ENCODE measurements around the gene CCDC141.
"Not testable (repeated sequence)": the region's sequence is repeated elsewhere in the genome, so short reads cannot be mapped to it uniquely, and the experiment has no call there.

CCDC141 gene

GRCh38 chr2:178990533-178991241, 59.2 kb downstream of the CCDC141 start:
- Histone ChIP-seq H3K36me3 (ENCODE audit: control insufficient read depth in 1 of 2, insufficient read depth in 2 of 2, low read length in 2 of 2) (no peaks in the 10 kb centered on the region), H3K27me3 (ENCODE audit: control insufficient read depth in 1 of 2, insufficient read depth in 2 of 2, low read length in 2 of 2) (no peaks in the 10 kb centered on the region), H3K9ac (ENCODE audit: low read depth in 1 of 2, low read length in 2 of 2) (no peak overlapping the region), H3K4me3 (ENCODE audit: low read depth in 1 of 2, low read length in 2 of 2) (no peak overlapping the region), H3K27ac (ENCODE audit: low read depth, low read length) (no peak overlapping the region), H3K4me1 (ENCODE audit: control insufficient read depth in 1 of 2, insufficient read depth in 2 of 2, low read length in 2 of 2) (no peaks in the 10 kb centered on the region), H3K9me3 (ENCODE audit: control insufficient read depth in 1 of 2, low read length in 2 of 2) (no peaks in the 10 kb centered on the region)

GRCh38 chr2:178989424-178989823, 60.5 kb downstream of the CCDC141 start:
- H3K27me3 ChIP-seq (ENCODE audit: control insufficient read depth in 1 of 2, insufficient read depth in 2 of 2, low read length in 2 of 2); H3K9ac ChIP-seq (ENCODE audit: low read depth in 1 of 2, low read length in 2 of 2); H3K4me3 ChIP-seq (ENCODE audit: low read depth in 1 of 2, low read length in 2 of 2): not testable (repeated sequence)

DNA sequence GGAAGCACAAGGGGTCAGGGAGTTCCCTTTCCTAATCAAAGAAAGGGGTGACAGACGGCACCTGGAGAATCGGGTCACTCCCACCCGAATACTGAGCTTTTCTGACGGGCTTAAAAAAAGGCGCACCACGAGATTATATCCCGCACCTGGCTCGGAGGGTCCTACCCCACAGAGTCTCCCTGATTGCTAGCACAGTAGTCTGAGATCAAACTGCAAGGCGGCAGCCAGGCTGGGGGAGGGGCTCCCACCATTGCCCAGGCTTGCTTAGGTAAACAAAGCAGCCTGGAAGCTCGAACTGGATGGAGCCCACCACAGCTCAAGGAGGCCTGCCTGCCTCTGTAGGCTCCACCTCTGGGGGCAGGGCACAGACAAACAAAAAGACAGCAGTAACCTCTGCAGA, 67.3 kb downstream of the CCDC141 start:
- H3K9me3 ChIP-seq (ENCODE audit: control insufficient read depth in 1 of 2, low read length in 2 of 2); H3K4me1 ChIP-seq (ENCODE audit: control insufficient read depth in 1 of 2, insufficient read depth in 2 of 2, low read length in 2 of 2); H3K27me3 ChIP-seq (ENCODE audit: control insufficient read depth in 1 of 2, insufficient read depth in 2 of 2, low read length in 2 of 2); H3K9ac ChIP-seq (ENCODE audit: low read depth in 1 of 2, low read length in 2 of 2); H3K27ac ChIP-seq (ENCODE audit: low read depth, low read length); H3K4me3 ChIP-seq (ENCODE audit: low read depth in 1 of 2, low read length in 2 of 2); H3K36me3 ChIP-seq (ENCODE audit: control insufficient read depth in 1 of 2, insufficient read depth in 2 of 2, low read length in 2 of 2): not testable (repeated sequence)

More at GRCh38 chr2:178989424-178989823, 60.5 kb downstream of the CCDC141 start:
- not testable (repeated sequence) for H3K4me1 ChIP-seq (ENCODE audit: control insufficient read depth in 1 of 2, insufficient read depth in 2 of 2, low read length in 2 of 2); H3K36me3 ChIP-seq (ENCODE audit: control insufficient read depth in 1 of 2, insufficient read depth in 2 of 2, low read length in 2 of 2); H3K27ac ChIP-seq (ENCODE audit: low read depth, low read length); H3K9me3 ChIP-seq (ENCODE audit: control insufficient read depth in 1 of 2, low read length in 2 of 2)

- H3K27ac ChIP-seq (ENCODE audit: low read depth, low read length), result no peak overlapping the region
- no peaks in the 10 kb centered on the region for H3K4me1 ChIP-seq (ENCODE audit: control insufficient read depth in 1 of 2, insufficient read depth in 2 of 2, low read length in 2 of 2)
- H3K36me3 ChIP-seq (ENCODE audit: control insufficient read depth in 1 of 2, insufficient read depth in 2 of 2, low read length in 2 of 2), result no peaks in the 10 kb centered on the region
- H3K9ac ChIP-seq (ENCODE audit: low read depth in 1 of 2, low read length in 2 of 2), result no peak overlapping the region
- H3K4me3 ChIP-seq (ENCODE audit: low read depth in 1 of 2, low read length in 2 of 2), result no peak overlapping the region
- no peaks in the 10 kb centered on the region for H3K9me3 ChIP-seq (ENCODE audit: control insufficient read depth in 1 of 2, low read length in 2 of 2)
- H3K27me3 ChIP-seq (ENCODE audit: control insufficient read depth in 1 of 2, insufficient read depth in 2 of 2, low read length in 2 of 2), result no peaks in the 10 kb centered on the region
These were observed 69.1 kb downstream of the CCDC141 start for GRCh38 chr2:178980815-178981214.

- H3K27me3 ChIP-seq (ENCODE audit: control insufficient read depth in 1 of 2, insufficient read depth in 2 of 2, low read length in 2 of 2), result no peaks in the 10 kb centered on the region
- H3K4me1 ChIP-seq (ENCODE audit: control insufficient read depth in 1 of 2, insufficient read depth in 2 of 2, low read length in 2 of 2), result no peaks in the 10 kb centered on the region
- no peak overlapping the region for H3K27ac ChIP-seq (ENCODE audit: low read depth, low read length)
- H3K9ac ChIP-seq (ENCODE audit: low read depth in 1 of 2, low read length in 2 of 2), result no peak overlapping the region
- H3K9me3 ChIP-seq (ENCODE audit: control insufficient read depth in 1 of 2, low read length in 2 of 2), result no peaks in the 10 kb centered on the region
- no peaks in the 10 kb centered on the region for H3K36me3 ChIP-seq (ENCODE audit: control insufficient read depth in 1 of 2, insufficient read depth in 2 of 2, low read length in 2 of 2)
- no peak overlapping the region for H3K4me3 ChIP-seq (ENCODE audit: low read depth in 1 of 2, low read length in 2 of 2)
These were observed 71.3 kb downstream of the CCDC141 start for GRCh38 chr2:178978667-178979066.

GRCh38 chr2:178976351-178976750, 73.6 kb downstream of the CCDC141 start:
- Histone ChIP-seq H3K27ac (ENCODE audit: low read depth, low read length) (no peak overlapping the region), H3K27me3 (ENCODE audit: control insufficient read depth in 1 of 2, insufficient read depth in 2 of 2, low read length in 2 of 2) (no peaks in the 10 kb centered on the region), H3K36me3 (ENCODE audit: control insufficient read depth in 1 of 2, insufficient read depth in 2 of 2, low read length in 2 of 2) (no peaks in the 10 kb centered on the region), H3K9ac (ENCODE audit: low read depth in 1 of 2, low read length in 2 of 2) (no peak overlapping the region), H3K4me1 (ENCODE audit: control insufficient read depth in 1 of 2, insufficient read depth in 2 of 2, low read length in 2 of 2) (no peaks in the 10 kb centered on the region), H3K4me3 (ENCODE audit: low read depth in 1 of 2, low read length in 2 of 2) (no peak overlapping the region), H3K9me3 (ENCODE audit: control insufficient read depth in 1 of 2, low read length in 2 of 2) (no peaks in the 10 kb centered on the region)

- H3K27ac ChIP-seq (ENCODE audit: low read depth, low read length), result no peak overlapping the region
These were observed 87.0 kb downstream of the CCDC141 start for GRCh38 chr2:178962805-178963433.

GRCh38 chr2:178962152-178962551, 87.8 kb downstream of the CCDC141 start:
- H3K27me3 ChIP-seq (ENCODE audit: control insufficient read depth in 1 of 2, insufficient read depth in 2 of 2, low read length in 2 of 2), result no peaks in the 10 kb centered on the region
- no peaks in the 10 kb centered on the region for H3K4me1 ChIP-seq (ENCODE audit: control insufficient read depth in 1 of 2, insufficient read depth in 2 of 2, low read length in 2 of 2)

More at GRCh38 chr2:178962805-178963433, 87.0 kb downstream of the CCDC141 start:
- Histone ChIP-seq H3K36me3 (ENCODE audit: control insufficient read depth in 1 of 2, insufficient read depth in 2 of 2, low read length in 2 of 2) (no peaks in the 10 kb centered on the region), H3K9me3 (ENCODE audit: control insufficient read depth in 1 of 2, low read length in 2 of 2) (no peaks in the 10 kb centered on the region), H3K4me3 (ENCODE audit: low read depth in 1 of 2, low read length in 2 of 2) (no peak overlapping the region), H3K27me3 (ENCODE audit: control insufficient read depth in 1 of 2, insufficient read depth in 2 of 2, low read length in 2 of 2) (no peaks in the 10 kb centered on the region), H3K9ac (ENCODE audit: low read depth in 1 of 2, low read length in 2 of 2) (no peak overlapping the region), H3K4me1 (ENCODE audit: control insufficient read depth in 1 of 2, insufficient read depth in 2 of 2, low read length in 2 of 2) (no peaks in the 10 kb centered on the region)

DNA sequence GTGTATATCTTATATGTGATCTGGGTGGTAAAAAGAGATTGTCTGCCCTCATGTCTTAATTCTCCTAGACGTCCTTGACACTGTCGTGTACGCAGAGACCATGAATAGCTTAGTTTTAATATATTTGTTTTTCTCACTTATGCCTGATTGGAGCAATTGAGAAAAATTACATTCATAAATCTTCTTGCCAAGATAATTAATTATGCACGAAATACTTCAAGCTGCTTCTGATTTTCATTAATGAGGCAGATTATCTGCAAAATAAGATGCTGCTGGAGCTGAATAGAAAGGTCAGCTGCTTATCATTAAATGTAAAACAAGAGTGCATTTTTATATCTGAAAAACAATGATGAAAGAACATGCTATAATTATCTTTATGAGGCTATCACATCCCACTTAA, 95.9 kb downstream of the CCDC141 start:
- H3K27me3 ChIP-seq (ENCODE audit: control insufficient read depth in 1 of 2, insufficient read depth in 2 of 2, low read length in 2 of 2), result no peaks in the 10 kb centered on the region
- no peaks in the 10 kb centered on the region for H3K4me1 ChIP-seq (ENCODE audit: control insufficient read depth in 1 of 2, insufficient read depth in 2 of 2, low read length in 2 of 2)
- no peak overlapping the region for H3K9ac ChIP-seq (ENCODE audit: low read depth in 1 of 2, low read length in 2 of 2)
- H3K36me3 ChIP-seq (ENCODE audit: control insufficient read depth in 1 of 2, insufficient read depth in 2 of 2, low read length in 2 of 2), result no peaks in the 10 kb centered on the region
- no peak overlapping the region for H3K4me3 ChIP-seq (ENCODE audit: low read depth in 1 of 2, low read length in 2 of 2)
- H3K27ac ChIP-seq (ENCODE audit: low read depth, low read length), result no peak overlapping the region
- H3K9me3 ChIP-seq (ENCODE audit: control insufficient read depth in 1 of 2, low read length in 2 of 2), result no peaks in the 10 kb centered on the region

More at GRCh38 chr2:178962152-178962551, 87.8 kb downstream of the CCDC141 start:
- Histone ChIP-seq H3K27ac (ENCODE audit: low read depth, low read length) (no peak overlapping the region), H3K9ac (ENCODE audit: low read depth in 1 of 2, low read length in 2 of 2) (no peak overlapping the region), H3K36me3 (ENCODE audit: control insufficient read depth in 1 of 2, insufficient read depth in 2 of 2, low read length in 2 of 2) (no peaks in the 10 kb centered on the region), H3K4me3 (ENCODE audit: low read depth in 1 of 2, low read length in 2 of 2) (no peak overlapping the region), H3K9me3 (ENCODE audit: control insufficient read depth in 1 of 2, low read length in 2 of 2) (no peaks in the 10 kb centered on the region)

- H3K9ac ChIP-seq (ENCODE audit: low read depth in 1 of 2, low read length in 2 of 2), result no peak overlapping the region
These were observed 98.5 kb downstream of the CCDC141 start for GRCh38 chr2:178951266-178952006.

More at GRCh38 chr2:178951266-178952006, 98.5 kb downstream of the CCDC141 start:
- Histone ChIP-seq H3K27ac (ENCODE audit: low read depth, low read length) (no peak overlapping the region), H3K9me3 (ENCODE audit: control insufficient read depth in 1 of 2, low read length in 2 of 2) (no peaks in the 10 kb centered on the region), H3K4me1 (ENCODE audit: control insufficient read depth in 1 of 2, insufficient read depth in 2 of 2, low read length in 2 of 2) (no peaks in the 10 kb centered on the region), H3K4me3 (ENCODE audit: low read depth in 1 of 2, low read length in 2 of 2) (no peak overlapping the region), H3K36me3 (ENCODE audit: control insufficient read depth in 1 of 2, insufficient read depth in 2 of 2, low read length in 2 of 2) (no peaks in the 10 kb centered on the region), H3K27me3 (ENCODE audit: control insufficient read depth in 1 of 2, insufficient read depth in 2 of 2, low read length in 2 of 2) (no peaks in the 10 kb centered on the region)
